Adrenal gland (tissue), 12 donors: ENCODE data around the gene COL1A1. TPM values are rescaled to one million over a fixed set of nuclear protein-coding genes. Genes with fewer than 3 reads are reported as not detected.
A peak's percentile ranks its signal among the peaks of the same experiment; 100 is the strongest.

ENCODE experiments used
- DNase-seq, 7 donors: peaks; one replicate each; pipeline ENCODE4 v3.0.0-alpha.2; 2019 to 2020
- H3K27ac ChIP-seq, 5 donors: fragments of 200-600 bp; sonication (generic) in 4 of 5; 1 replicate in 3 of 5; 2 replicates in 2 of 5; pipeline versions ENCODE4 v1.5.1 to v1.8.0; 2016 to 2020; ENCODE audit warnings: mild to moderate bottlenecking in 1 of 5
- H3K27me3 ChIP-seq: fragments of 200-600 bp; 2 replicates; pipeline ENCODE4 v1.8.0; 2021
- H3K36me3 ChIP-seq, 2 donors: fragments of 200-600 bp; replicated peaks in 1 of 2; 1 replicate in 1 of 2; 2 replicates in 1 of 2; pipeline versions ENCODE4 v1.5.1 to v1.8.0; 2018 to 2022
- H3K4me1 ChIP-seq, 2 donors: fragments of 200-600 bp; replicated peaks in 1 of 2; 1 replicate in 1 of 2; 2 replicates in 1 of 2; pipeline versions ENCODE4 v1.5.1 to v1.8.0; 2018 to 2021
- H3K4me3 ChIP-seq, 4 donors: fragments of 200-600 bp; sonication (generic) in 3 of 4; one replicate each; pipeline ENCODE4 v1.5.1; 2016 to 2018
- H3K9me3 ChIP-seq, 3 donors: fragments of 200-600 bp; sonication (generic) in 1 of 3; replicated peaks in 1 of 3; 1 replicate in 2 of 3; 2 replicates in 1 of 3; pipeline versions ENCODE4 v1.5.1 to v1.8.0; 2016 to 2021
- CTCF ChIP-seq, 6 experiments: fragments of 450-650 bp in 4 of 6; fragments of 200-600 bp in 2 of 6; sonication (generic) in 1 of 6; IDR thresholded peaks; 1 replicate in 5 of 6; 2 replicates in 1 of 6; pipeline versions ENCODE4 v1.5.1 to v1.8.0; 2016 to 2021; ENCODE audit warnings: antibody characterized with exemption in 6 of 6, mild to moderate bottlenecking in 2 of 6, moderate library complexity in 1 of 6
- POLR2A ChIP-seq, 2 donors: fragments of 450-650 bp; IDR thresholded peaks; one replicate each; pipeline ENCODE4 v1.6.1; 2017; ENCODE audit warnings: antibody characterized with exemption in 2 of 2, mild to moderate bottlenecking in 2 of 2, moderate library complexity in 1 of 2
- WGBS, 4 donors: extraction: QIAGEN DNeasy Blood & Tissue Kit in 2 of 4; methylation state at CpG; one replicate each; pipeline versions ENCODE4 v1.1.5 to v1.1.7; 2013 to 2017; 5-methylcytosine and 5-hydroxymethylcytosine counted together
- intact Hi-C, 2 donors: fragments of 100-400 bp; cut with DNase I; formaldehyde crosslinking; loops; one replicate each; pipeline versions ENCODE4 v1.14.1 to v1.15.0; 2022 to 2023
- polyA plus RNA-seq, 3 donors: library from polyadenylated mRNA; stranded (reverse); fragments of 200-250 nt in 2 of 3; fragments of 350-450 nt in 1 of 3; fragmentation: Illumina TruSeq in 1 of 3; extraction: RNeasy Lipid Tissue Mini Kit (QIAGEN cat#74804) in 1 of 3; gene quantifications; one replicate each; pipeline ENCODE4 v1.2.3, GENCODE V29; 2013 to 2014
- total RNA-seq, 9 donors: library from RNA; depleted of rRNA in 4 of 9; stranded (reverse); fragments of >200 nt in 4 of 9; fragments of 120-200 nt in 1 of 9; fragmentation: NEBNext Ultra II Directional in 1 of 9; extraction: Animal tissue kit (Norgen Biotek cat#: 25700) in 1 of 9; gene quantifications; one replicate each; pipeline versions ENCODE4 v1.1.0 to v1.2.4, GENCODE V29; 2013 to 2023
- donor health status: healthy with polysubstance abuse.
- donor health status: Bipolar disorder and iron deficiency.
- donor health status: DM: yes; HTN: yes; CAD: no.
- donor health status: DM: no; HTN: no; CAD: no.
- donor health status: DM: no; HTN: no; CAD: no.
- donor health status: DM: yes; HTN: yes; CAD: no.

Gene COL1A1
- total and polyA plus RNA-seq, 12 donors: 39.6 to 263 (median 87.2) TPM

GRCh38 chr17:50169121-50169764, 32.2 kb downstream of the COL1A1 start:
- intact Hi-C loops: no loop called here
- Histone ChIP-seq H3K27me3 (no peaks in the 10 kb centered on the region), H3K9me3 (no peaks in the 10 kb centered on the region), H3K4me3 (no peak overlapping the region), H3K4me1 (no peaks in the 10 kb centered on the region), H3K27ac (no peak overlapping the region), H3K36me3 (no peaks in the 10 kb centered on the region)
- DNase-seq: peak in 5 of 7 donors; percentile 48 to 64 (median 55)
- TF ChIP-seq CTCF (IDR thresholded peaks at IDR 0.05): peak; percentile 43 to 99 (median 80)
- TF ChIP-seq POLR2A (IDR thresholded peaks at IDR 0.05): no peak
- WGBS, 4 donors: 26 to 40% (median 31%) methylated on average over 13 to 14 of the region's 14 CpGs

GRCh38 chr17:50168319-50168718, 33.1 kb downstream of the COL1A1 start:
- Histone ChIP-seq H3K4me1 (no peaks in the 10 kb centered on the region), H3K27me3 (no peaks in the 10 kb centered on the region), H3K9me3 (no peaks in the 10 kb centered on the region), H3K36me3 (no peaks in the 10 kb centered on the region), H3K27ac (no peak overlapping the region), H3K4me3 (no peak overlapping the region)
- intact Hi-C loops: no loop called here
- no peak for DNase-seq
- TF ChIP-seq POLR2A (IDR thresholded peaks at IDR 0.05) (no peak), CTCF (IDR thresholded peaks at IDR 0.05) (no peak)
- 55 to 79% (median 69%) methylated on average over 2 to 13 of the region's 13 CpGs for WGBS, 4 donors

GRCh38 chr17:50167371-50167770, 34.1 kb downstream of the COL1A1 start:
- 79 to 87% (median 84%) methylated on average over 11 to 19 of the region's 19 CpGs for WGBS, 4 donors
- intact Hi-C loops: no loop called here
- Histone ChIP-seq H3K27ac (no peak overlapping the region), H3K4me1 (no peaks in the 10 kb centered on the region), H3K36me3 (no peaks in the 10 kb centered on the region), H3K4me3 (no peak overlapping the region), H3K27me3 (no peaks in the 10 kb centered on the region), H3K9me3 (no peaks in the 10 kb centered on the region)
- no peak for DNase-seq
- TF ChIP-seq POLR2A (IDR thresholded peaks at IDR 0.05) (no peak), CTCF (IDR thresholded peaks at IDR 0.05) (no peak)

GRCh38 chr17:50166518-50167181, 34.8 kb downstream of the COL1A1 start:
- H3K9me3 ChIP-seq: no peaks in the 10 kb centered on the region
- no peak for DNase-seq
- H3K36me3 ChIP-seq: no peaks in the 10 kb centered on the region
- no peak overlapping the region for H3K27ac ChIP-seq
- no peak overlapping the region for H3K4me3 ChIP-seq
- TF ChIP-seq POLR2A (IDR thresholded peaks at IDR 0.05): no peak
- TF ChIP-seq CTCF (IDR thresholded peaks at IDR 0.05): no peak
- WGBS, 4 donors: 66 to 84% (median 76%) methylated on average over 7 of the region's 7 CpGs
- no peaks in the 10 kb centered on the region for H3K27me3 ChIP-seq
- intact Hi-C loops: no loop called here
- peaks cover 0 to 3% of the 10 kb centered on the region in 2 donors for H3K4me1 ChIP-seq
